Stimulated activated effector memory CD8-positive, alpha-beta T cell treated with anti-CD3 and anti-CD28 coated beads, Interleukin-12 subunit alpha, Interleukin-12 subunit beta, amount 100 ng/mL, for 72 hours (primary cell): ENCODE results near the gene CC2D1A.
A peak's percentile ranks its signal among the peaks of the same experiment; 100 is the strongest.

Experiments
- ATAC-seq: fragments of 150-1000 bp; cut with Tn5 transposase; 2 replicates; pipeline ENCODE4 v1.10.0; 2021
- DNase-seq, 2 donors: peaks; one replicate each; pipeline ENCODE4 v3.0.0; 2021 to 2022; ENCODE audit warnings: low spot score in 2 of 2
- H3K27ac Mint-ChIP-seq: one replicate; pipeline ENCODE4 v1.8.0; 2022; ENCODE audit warnings: mild to moderate bottlenecking, mixed read lengths
- H3K36me3 Mint-ChIP-seq: one replicate; pipeline ENCODE4 v1.8.0; 2022; ENCODE audit warnings: mild to moderate bottlenecking, mixed read lengths
- H3K4me1 Mint-ChIP-seq: one replicate; pipeline ENCODE4 v1.8.0; 2022; ENCODE audit warnings: mixed read lengths
- H3K4me3 Mint-ChIP-seq: one replicate; pipeline ENCODE4 v1.8.0; 2022; ENCODE audit warnings: mild to moderate bottlenecking, mixed read lengths
- H3K9me3 Mint-ChIP-seq: one replicate; pipeline ENCODE4 v1.8.0; 2022; ENCODE audit warnings: mixed read lengths

Gene CC2D1A

DNA sequence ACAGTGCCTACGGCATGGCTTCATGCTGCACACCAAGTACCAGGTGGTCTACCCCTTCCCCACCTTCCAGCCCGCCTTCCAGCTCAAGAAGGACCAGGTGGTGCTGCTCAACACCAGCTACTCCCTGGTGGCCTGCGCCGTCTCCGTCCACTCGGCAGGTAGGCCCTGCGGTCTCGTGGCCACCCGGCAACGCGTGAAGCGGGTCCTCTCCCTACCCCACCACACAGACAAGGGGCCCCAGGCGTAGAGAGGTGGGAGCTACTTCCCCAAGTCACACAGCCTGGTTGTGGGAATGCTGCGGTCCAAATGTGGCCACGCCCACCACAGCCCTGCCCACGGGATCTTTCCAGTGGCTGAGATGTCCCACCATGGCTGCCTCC, 50.4 kb downstream of the CC2D1A start:
- no peak for DNase-seq
- H3K27ac Mint-ChIP-seq: no peak overlapping the region
- H3K9me3 Mint-ChIP-seq: no peaks in the 10 kb centered on the region
- peaks cover 70% of the 10 kb centered on the region for H3K36me3 Mint-ChIP-seq
- no peak overlapping the region for H3K4me3 Mint-ChIP-seq
- H3K4me1 Mint-ChIP-seq: peaks cover 20% of the 10 kb centered on the region
- ATAC-seq: no peak

DNA sequence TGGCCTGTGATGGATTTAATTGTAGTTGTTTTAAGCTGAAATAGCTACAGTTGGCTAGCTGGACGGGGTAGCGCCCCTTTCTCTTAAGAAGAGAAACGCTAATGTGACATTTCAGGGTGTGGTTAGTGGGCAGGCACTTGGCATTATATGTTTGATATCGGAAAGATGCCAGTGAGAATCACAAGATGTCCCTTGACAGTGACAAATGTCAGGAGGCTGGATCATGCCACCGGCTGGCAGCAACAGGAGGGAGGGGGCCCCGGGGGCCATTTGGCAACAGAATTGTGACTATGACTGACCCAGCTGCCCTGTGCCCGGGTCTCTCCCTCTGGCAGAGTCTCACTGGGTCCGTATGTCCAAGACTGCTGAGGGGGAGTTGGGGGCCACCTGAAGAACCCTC, 51.0 kb downstream of the CC2D1A start:
- ATAC-seq: no peak
- Mint-ChIP-seq H3K4me3 (no peak overlapping the region), H3K36me3 (peaks cover 75% of the 10 kb centered on the region), H3K9me3 (no peaks in the 10 kb centered on the region), H3K4me1 (peaks cover 15% of the 10 kb centered on the region), H3K27ac (no peak overlapping the region)
- DNase-seq: no peak

DNA sequence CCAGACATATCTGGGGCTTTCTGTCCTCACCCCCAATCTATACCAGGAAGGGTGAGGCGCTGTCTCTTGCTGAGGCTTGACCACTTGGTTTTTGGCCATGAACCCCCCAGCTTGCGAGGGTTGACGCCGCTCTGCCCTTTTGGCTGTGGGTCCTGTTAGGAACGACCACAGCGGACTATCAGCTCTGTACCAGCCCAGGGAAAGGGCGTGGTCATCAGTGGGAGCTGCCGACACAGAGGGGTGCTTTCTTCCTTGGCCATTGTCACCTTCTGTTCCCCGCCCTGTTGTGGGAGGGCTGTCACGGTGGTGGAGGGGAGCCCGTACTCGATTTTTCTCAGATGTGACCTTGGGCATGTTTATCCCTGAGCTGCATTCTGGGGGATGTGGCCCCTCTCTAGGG, 52.0 kb downstream of the CC2D1A start:
- DNase-seq: no peak
- H3K4me1 Mint-ChIP-seq: peaks cover 13% of the 10 kb centered on the region
- no peak overlapping the region for H3K4me3 Mint-ChIP-seq
- peak overlapping the region; percentile 32 for H3K27ac Mint-ChIP-seq
- peaks cover 72% of the 10 kb centered on the region for H3K36me3 Mint-ChIP-seq
- ATAC-seq: no peak
- no peaks in the 10 kb centered on the region for H3K9me3 Mint-ChIP-seq

DNA sequence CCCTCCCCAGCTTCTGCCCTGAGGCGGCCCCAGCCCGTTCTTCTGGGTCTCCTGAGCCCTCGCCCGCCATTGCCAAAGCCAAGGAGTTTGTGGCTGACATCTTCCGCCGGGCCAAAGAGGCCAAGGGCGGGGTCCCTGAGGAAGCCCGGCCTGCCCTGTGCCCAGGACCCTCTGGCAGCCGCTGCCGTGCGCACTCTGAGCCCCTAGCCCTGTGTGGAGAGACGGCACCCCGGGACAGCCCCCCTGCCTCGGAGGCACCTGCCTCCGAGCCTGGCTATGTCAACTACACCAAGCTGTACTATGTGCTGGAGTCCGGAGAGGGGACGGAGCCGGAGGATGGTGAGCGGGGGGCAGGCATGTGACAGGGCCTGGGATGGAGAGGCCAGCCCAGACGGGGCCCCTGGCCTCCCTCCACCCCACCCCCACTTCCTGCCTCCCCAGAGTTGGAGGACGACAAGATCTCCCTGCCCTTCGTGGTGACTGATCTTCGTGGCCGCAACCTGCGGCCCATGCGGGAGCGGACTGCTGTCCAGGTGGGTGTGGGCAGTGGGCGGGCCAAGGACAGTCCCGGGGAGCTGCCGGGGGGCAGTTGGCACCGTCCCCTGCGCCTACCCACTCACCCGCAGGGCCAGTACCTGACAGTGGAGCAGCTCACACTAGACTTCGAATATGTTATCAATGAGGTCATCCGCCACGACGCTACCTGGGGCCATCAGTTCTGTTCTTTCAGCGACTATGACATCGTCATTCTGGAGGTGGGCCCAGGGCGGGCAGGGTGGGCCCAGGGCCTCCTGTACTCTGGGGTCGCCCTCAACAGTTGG, 53.4 kb downstream of the CC2D1A start:
- Mint-ChIP-seq H3K4me3 (no peak overlapping the region), H3K4me1 (peaks cover 3% of the 10 kb centered on the region), H3K9me3 (no peaks in the 10 kb centered on the region), H3K27ac (peak overlapping the region; percentile 32), H3K36me3 (peaks cover 73% of the 10 kb centered on the region)
- DNase-seq: no peak
- no peak for ATAC-seq

DNA sequence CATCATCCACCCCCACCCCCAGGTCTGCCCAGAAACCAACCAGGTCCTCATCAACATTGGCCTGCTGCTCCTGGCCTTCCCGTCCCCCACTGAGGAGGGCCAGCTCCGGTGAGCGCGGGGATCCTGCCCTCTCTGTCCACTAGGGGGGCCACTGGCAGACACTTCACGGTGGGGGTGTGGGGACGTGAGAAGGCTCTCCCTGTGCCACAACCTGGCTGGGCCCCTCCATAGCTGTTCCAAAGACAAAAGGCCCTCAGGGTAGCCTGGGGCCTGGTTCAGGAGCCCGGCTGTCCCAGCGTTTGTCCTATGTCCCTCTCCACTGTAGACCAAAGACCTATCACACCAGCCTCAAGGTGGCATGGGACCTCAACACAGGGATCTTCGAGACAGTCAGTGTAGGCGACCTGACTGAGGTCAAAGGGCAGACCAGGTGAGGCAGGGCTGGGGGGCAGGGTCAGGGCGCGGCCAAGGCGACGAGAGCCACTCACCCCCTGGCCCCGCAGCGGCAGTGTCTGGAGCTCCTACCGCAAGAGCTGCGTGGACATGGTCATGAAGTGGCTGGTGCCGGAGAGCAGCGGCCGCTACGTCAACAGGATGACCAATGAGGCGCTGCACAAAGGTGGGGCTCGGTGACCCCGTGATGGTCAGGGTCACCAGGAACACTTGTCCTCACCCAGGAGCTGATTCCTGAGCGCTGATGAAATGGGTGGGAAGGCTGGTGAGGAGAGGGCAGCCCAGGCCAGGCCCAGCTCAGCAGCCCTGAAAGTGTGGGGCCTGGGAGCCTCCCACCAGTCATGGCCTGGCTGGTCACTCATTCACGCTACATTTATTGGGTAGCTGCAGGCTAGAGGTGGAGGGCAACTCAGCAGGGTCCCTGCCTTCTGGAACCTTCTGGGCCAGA, 54.2 kb downstream of the CC2D1A start:
- Mint-ChIP-seq H3K4me3 (no peak overlapping the region), H3K27ac (no peak overlapping the region), H3K9me3 (no peaks in the 10 kb centered on the region), H3K4me1 (no peaks in the 10 kb centered on the region), H3K36me3 (peaks cover 73% of the 10 kb centered on the region)
- peak; percentile 33 for ATAC-seq
- DNase-seq: no peak

DNA sequence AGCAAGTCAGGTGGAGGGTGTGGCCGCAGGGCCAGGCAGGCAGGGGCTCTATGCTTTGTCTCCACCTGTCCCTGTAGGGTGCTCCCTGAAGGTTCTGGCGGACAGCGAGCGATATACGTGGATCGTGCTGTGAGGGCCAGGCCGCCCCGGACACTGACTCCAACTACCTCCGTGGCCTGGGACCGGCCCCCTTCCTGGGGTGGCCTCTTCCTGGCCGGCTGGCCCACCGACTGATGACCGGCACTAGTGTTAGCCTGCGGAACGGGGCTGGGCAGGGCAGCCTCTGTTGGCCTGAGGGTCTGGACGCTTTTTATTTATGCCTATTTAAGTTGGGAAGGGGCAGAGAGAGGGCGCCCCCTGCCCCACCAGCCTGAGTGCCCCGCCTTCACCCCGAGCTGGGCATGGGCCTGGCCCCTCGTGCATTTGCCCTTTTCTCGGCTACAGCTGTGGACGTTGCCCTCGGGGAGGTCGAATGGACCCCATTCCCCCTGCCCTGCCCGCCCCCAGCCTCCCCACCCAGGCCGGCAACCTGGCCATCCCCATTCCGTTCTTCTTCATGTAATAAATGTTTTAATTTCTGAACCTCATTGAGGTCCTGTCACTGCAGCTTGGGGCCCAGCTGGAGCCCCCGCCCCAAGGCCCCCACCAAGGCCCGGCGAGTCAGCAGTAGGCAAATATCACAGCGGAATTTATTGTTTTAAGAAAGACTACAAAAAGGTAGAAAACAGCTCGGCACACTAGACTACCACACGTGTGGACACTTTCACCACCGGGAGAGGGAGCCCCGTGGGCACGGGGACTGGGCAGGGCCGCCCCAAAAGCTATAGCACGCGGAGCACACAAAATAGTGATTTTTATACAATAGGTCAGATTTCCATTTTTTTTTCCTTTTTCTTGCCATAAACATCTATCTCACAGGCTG, 55.1 kb downstream of the CC2D1A start:
- Mint-ChIP-seq H3K9me3 (no peaks in the 10 kb centered on the region), H3K4me3 (no peak overlapping the region), H3K27ac (peak overlapping the region; percentile 37), H3K4me1 (no peaks in the 10 kb centered on the region), H3K36me3 (peaks cover 65% of the 10 kb centered on the region)
- no peak for DNase-seq
- ATAC-seq: no peak

DNA sequence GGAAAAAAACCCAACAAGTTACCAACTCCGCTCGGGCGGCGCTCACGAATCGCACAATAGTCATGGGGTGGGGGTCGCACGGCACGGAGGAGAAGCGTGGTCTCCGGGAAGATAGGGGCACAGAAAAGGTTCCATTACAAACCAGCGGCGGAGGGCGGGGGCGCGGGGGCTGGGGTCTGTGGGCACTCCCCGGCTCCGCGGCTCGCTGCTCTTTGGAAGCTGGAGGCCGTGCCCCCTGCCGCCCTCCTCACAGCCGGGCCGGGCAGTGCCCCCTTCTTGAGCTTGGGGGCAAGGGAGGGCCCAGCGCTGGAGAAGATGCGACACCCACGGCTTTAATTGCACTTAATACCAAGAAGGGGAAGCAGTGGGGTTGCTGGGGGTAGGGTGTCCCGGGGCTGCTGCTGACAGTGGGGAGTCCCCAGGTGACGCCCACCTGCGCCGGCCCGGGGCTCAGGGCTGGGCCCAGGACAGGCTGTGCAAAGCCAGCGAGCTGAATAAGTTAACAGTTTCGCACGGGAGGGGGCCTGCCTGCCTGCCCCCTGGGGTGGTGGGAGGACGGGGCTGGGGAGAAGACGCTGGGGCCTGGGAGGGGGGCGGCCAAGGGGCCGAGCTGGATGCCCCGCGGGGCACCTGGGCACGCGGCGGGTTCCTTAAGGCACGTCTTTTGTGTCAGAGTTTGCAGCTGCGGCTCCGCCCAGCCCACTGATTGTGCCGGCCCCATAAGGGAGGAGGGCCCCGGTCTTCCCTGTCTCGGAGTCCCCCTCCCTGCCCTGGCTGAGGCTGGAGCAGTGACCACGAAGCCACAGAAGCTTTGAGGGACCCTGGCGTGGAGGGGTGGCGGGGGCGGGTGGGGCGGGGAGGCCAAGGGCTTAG, 56.1 kb downstream of the CC2D1A start:
- peak overlapping the region; percentile 37 for H3K27ac Mint-ChIP-seq

DNA sequence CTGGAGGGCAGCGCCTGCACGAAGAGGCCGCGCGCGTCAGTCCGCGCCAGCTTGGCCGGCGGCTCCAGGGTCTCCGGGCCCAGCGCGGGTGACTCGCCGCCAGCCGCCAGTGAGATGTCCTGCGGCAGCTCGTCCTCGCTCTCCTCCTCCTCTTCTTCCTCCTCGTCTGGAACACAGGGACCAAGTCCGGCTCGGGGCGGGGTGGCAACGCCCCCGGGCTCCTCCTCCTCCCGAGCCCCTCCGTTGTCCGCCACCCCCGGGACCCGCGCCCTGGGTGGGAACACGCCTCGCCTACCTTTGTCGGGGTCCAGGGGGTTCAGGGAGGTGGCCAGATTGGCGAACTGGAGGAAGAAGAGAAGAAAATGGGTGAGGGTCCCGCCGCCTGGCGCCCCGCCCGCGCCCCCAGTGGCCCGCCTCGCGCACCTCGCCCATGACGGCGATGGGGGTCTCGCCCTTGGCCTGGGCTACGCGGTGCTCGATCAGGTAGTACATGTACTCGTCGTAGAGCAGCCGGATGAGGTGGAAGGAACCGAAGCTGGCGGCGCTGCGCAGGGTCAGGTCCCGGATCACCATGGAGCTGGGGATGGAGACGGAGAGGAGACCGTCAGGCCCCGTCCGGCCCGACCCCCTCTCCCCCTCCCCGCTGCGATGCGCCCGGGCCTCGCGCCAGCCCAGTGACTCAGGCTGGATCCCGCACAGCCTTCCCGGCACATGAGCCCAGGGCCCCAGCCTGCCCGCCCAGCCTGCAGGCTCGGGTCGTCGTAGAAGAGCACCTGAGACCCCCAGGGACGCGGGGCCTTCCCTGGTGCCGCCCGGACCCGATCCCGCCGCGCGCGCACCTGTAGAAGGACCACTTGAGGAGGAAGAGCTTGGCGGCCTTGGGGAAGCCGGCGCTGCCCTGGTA, 57.0 kb downstream of the CC2D1A start:
- Mint-ChIP-seq H3K9me3 (no peaks in the 10 kb centered on the region), H3K4me3 (no peak overlapping the region), H3K36me3 (peaks cover 57% of the 10 kb centered on the region), H3K4me1 (no peaks in the 10 kb centered on the region), H3K27ac (no peak overlapping the region)
- ATAC-seq (no peak), DNase-seq (no peak)

More for the DNA sequence above, 56.1 kb downstream of the CC2D1A start:
- Mint-ChIP-seq H3K36me3 (peaks cover 57% of the 10 kb centered on the region), H3K4me3 (no peak overlapping the region), H3K4me1 (no peaks in the 10 kb centered on the region), H3K9me3 (no peaks in the 10 kb centered on the region)
- no peak for ATAC-seq
- DNase-seq: no peak

DNA sequence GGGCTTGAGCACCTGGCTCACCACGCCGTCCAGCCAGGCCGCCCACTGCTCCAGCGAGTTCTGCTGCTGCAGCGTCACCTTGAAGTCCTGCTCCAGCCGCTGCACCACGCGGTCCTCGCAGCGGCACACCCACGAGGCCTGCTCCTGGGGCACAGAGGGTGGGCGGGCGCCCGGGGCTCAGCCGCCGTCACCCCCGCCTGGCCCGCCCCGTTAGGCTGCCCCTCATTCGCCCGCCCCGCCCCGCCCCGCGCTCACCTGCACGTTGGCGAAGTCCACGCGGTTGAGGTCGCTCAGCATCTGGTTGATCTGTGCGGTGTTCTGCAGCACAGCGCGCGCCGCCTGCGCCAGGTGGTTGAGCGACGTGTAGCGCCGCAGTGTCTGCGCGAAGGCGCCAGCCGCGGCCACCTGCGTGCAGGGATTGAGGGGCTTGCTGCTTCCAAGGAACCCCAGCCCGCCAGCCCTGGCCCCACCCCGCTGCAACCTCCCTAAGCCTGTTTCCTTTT, 57.7 kb downstream of the CC2D1A start:
- Mint-ChIP-seq H3K4me1 (no peaks in the 10 kb centered on the region), H3K9me3 (no peaks in the 10 kb centered on the region), H3K27ac (no peak overlapping the region), H3K36me3 (peaks cover 56% of the 10 kb centered on the region), H3K4me3 (no peak overlapping the region)
- ATAC-seq (no peak), DNase-seq (no peak)

DNA sequence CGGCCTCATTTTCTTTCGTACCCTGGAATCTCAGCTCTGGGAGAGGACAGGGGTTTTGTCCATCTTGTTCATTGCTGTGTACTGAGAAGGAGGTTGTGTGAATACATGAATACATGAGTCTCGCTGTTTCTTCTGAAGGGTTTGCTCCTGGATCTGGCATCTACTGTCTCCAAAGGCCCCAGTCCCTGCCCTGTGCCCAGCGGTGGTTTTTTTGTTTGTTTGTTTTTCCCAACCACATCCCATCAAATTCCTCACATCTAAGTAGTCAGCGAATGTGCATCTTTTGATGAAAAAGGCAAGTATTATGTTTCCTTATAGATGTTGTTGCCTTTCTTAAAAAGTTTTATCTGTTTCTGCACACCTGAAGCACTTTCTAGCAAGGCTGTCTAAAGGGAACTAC, 58.8 kb downstream of the CC2D1A start:
- no peak for DNase-seq
- no peak overlapping the region for H3K4me3 Mint-ChIP-seq
- ATAC-seq: no peak
- no peaks in the 10 kb centered on the region for H3K9me3 Mint-ChIP-seq
- H3K36me3 Mint-ChIP-seq: peaks cover 59% of the 10 kb centered on the region
- H3K4me1 Mint-ChIP-seq: no peaks in the 10 kb centered on the region
- no peak overlapping the region for H3K27ac Mint-ChIP-seq

DNA sequence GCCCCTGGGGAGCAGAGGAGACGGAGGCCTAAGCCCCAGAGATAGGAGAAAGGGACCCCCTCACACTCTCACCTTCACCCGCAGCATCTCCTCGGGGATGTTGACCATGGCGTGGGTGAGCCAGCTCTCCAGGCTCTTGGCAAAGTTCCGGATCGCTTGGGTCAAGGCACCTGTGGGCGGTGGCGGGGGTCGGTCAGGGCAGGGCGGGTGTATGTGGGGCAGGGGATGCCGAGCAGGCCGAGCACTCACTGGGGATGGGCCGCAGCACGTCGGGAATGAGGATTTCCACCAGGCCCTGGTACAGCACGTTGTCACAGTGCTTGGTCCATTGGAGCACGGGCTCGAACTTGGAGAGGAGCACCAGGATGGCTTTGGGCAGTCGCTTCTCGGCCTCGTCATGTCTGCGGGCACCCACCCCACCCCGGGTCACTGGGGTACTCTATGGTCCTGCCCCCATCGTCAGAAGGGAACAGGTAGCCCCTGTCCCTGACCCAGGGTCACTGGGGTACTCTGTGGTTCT, 59.4 kb downstream of the CC2D1A start:
- DNase-seq: no peak
- H3K27ac Mint-ChIP-seq: no peak overlapping the region
- H3K4me3 Mint-ChIP-seq: no peak overlapping the region
- H3K4me1 Mint-ChIP-seq: no peaks in the 10 kb centered on the region
- peaks cover 54% of the 10 kb centered on the region for H3K36me3 Mint-ChIP-seq
- no peak for ATAC-seq
- H3K9me3 Mint-ChIP-seq: no peaks in the 10 kb centered on the region

DNA sequence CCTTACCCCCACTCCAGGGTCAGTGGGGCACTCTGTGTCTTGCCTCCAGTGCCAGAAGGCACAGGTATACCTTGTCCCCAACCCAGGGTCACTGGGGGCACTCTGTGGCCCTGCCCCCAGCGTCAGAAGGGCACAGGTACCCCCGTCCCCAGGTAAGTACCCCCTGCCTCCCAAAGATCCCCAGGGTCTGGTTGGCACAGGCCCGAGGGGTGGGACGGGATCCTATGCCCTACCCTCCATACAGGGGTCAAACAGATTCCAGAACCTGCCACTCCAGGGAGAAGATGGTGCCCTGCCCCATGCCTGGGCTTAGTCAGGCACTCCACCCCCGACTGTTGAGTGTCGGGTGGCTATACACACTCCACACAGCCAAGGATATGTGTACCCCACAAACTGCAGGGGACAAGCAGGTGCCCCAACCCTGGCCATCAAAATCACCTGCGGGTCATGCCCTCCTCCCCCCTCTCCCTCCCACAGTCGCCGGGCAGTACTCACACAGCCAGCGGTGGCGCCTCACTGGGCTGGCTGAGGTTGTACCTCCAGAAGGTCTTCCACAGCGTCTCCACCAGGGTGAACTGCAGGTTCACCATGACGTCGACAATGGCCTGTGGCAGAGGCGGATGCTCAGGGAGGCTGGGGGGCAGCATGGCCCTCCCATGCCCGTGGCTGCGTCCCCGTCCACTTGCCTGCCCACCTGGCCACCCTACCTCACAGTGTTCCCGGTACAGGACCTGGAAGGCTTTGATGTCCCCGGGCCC, 60.1 kb downstream of the CC2D1A start:
- Mint-ChIP-seq H3K4me1 (no peaks in the 10 kb centered on the region), H3K9me3 (no peaks in the 10 kb centered on the region), H3K27ac (no peak overlapping the region), H3K36me3 (peaks cover 54% of the 10 kb centered on the region), H3K4me3 (no peak overlapping the region)
- ATAC-seq (no peak), DNase-seq (no peak)
